Measurements from ENCODE around the gene ILF3.

DNA sequence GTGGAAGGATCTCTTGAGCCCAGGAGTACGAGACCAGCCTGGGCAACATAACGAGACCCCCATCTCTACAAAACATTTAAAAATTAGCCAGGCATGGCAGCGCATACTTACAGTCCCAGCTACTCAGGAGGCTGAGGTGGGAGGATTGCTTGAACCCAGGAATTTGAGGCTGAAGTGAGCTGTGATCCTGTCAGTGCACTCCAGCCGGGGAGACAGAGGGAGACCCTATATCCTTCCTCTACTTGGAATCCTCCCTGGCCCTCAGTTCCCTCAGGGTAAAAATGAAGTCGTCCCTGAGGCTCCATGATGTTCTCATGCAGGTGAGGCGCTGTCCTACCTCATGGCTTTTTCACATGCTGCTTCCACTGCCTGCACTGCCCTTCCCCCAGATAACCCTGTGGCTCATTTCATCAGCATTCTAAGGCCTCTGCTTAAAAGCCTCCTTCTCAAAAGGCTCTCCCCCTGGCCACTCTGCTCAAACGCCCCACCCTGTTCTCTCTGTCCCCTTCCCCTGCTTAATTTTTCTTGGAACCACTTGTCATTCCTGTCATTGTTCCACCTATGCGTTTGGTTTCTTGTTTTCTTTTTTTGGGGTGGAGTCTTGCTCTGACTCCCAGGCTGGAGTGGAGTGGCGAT is 82.9 kb downstream of the ILF3 start:
- TF ChIP-seq POLR2AphosphoS5 (IDR thresholded peaks at IDR 0.05): no peak
- TF ChIP-seq POLR2A (IDR thresholded peaks at IDR 0.05): no peak
- TF ChIP-seq CTCF (IDR thresholded peaks at IDR 0.05): no peak
